GM10266 (cell line): Measurements from ENCODE around the gene EML1.
A peak's percentile ranks its signal among the peaks of the same experiment; 100 is the strongest.

Source experiments
- DNase-seq: peaks from one replicate; pipeline ENCODE4 v3.0.0; 2012; ENCODE audit errors: extremely low spot score
- CTCF ChIP-seq: IDR thresholded peaks from 2 replicates; pipeline ENCODE4 v1.5.1; 2012; ENCODE audit warnings: mild to moderate bottlenecking, low read depth; ENCODE audit not compliant: control insufficient read depth, insufficient read depth; ENCODE audit errors: missing control alignments

Gene EML1

GRCh38 chr14:99976021-99976420, 182.8 kb downstream of the EML1 start:
- DNase-seq, result no peak
- TF ChIP-seq CTCF, result no peak

DNA sequence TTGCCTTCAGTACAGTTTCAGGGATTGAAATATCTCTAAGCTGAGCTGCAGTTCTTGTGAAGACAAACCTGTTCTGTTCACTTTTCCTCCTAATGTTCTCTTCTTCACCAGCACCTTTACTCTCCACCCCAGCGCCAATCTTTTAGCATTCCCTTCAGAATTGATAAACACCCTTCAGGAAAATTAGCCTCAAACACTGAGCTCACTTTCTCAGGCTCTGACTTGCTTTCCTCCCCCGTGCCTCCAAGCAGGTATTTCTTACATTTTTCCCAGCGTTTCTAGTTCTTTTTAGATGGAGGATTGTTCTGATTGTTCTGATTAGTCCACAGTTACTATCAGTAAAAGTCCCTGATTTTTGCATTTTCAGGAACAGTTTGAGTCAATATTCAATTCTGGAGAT, 183.5 kb downstream of the EML1 start:
- no peak for DNase-seq
- no peak for TF ChIP-seq CTCF

DNA sequence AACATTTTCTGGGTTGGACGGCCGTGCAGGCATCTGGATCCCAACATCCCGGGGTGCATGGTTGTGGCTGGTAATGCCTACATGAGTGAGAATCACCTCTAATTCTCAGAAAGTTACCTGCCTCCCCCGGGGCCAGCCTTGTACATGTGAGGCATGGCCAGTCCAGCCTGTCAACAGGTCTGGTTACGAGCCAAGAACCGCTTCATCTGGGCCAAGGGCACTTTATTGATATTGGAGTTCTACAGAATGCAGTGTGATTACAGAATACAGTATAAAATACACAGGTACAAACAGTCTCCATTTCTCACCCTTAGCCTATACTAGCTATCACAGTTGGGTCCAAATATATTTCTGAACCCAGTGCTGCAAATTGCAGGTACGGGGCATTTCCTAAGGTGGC, 187.1 kb downstream of the EML1 start:
- no peak for DNase-seq
- TF ChIP-seq CTCF, result no peak

DNA sequence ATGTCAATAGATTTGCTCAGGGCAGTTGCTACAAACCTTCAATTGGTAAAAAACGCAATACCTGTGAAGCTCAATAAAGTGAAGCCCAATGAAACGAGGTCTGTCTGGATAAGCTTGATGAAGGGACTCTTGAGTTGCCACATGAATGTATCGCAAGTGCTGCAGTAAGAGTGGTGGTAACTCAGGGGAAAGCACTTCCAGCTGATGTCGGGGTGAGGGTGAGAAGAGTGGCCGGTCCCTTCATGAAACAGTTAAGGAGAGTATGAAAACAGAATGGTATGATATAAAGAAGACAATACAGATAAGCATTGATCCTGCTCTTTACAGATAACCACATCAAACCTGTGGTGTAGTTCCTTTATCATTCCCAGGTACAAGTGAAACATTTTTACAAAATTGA, 188.6 kb downstream of the EML1 start:
- DNase-seq, result no peak
- TF ChIP-seq CTCF, result no peak

GRCh38 chr14:99982537-99983250, 189.5 kb downstream of the EML1 start:
- TF ChIP-seq CTCF, result peak; percentile 85
- DNase-seq, result peak; percentile 77

DNA sequence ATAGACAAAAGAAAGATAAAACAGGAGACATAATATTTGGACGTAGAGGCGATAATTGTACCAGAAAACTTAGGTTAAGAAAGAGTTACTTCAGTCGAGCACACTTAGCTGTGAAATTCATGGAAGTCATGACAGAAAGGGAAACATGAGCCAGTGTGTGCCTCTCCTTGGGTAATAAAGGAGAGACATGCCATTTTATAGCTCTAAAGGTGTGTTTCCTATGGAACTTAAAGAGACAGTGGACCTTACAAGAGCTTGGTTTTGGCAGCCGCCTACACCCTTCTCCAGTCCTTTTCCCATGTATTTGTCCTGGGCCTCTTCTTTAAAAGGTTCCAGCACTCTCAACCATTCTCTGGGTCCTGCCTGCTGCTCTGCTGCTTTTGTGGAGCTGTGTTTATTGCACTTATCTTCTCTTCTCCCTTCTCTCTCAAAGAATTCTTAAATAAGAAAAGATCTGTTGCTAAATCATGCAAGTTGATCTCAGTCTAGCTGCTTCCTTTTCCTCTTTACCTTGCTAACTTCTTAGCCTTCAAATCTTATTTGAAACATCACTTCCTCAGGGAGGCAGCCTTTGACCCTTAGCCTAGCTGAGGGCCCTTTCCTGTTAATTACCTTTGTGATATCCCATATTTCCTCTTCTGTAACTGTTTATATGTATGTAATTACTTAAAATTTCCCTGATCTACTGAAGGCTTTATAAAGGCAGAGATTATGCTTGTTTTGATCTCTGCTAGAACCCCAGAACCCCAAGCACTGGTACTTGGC, 190.2 kb downstream of the EML1 start:
- TF ChIP-seq CTCF, result no peak

GRCh38 chr14:99984036-99984435, 190.8 kb downstream of the EML1 start:
- TF ChIP-seq CTCF, result no peak
- DNase-seq, result no peak

More for the DNA sequence above, 190.2 kb downstream of the EML1 start:
- DNase-seq, result no peak
